ENCODE results near the gene ADAM19.

- TF ChIP-seq CTCF (IDR thresholded peaks at IDR 0.05), result no peak
- no peak for TF ChIP-seq POLR2A (IDR thresholded peaks at IDR 0.05)
- TF ChIP-seq EP300 (IDR thresholded peaks at IDR 0.05), result no peak
These were observed 21.7 kb upstream of the ADAM19 start for GRCh38 chr5:157597277-157597676.

Data from ovary (tissue), 3 donors.